Cardiac muscle cell (in vitro differentiated cells and primary cell): Measurements from ENCODE around the gene RAB30. TPM values are rescaled to one million over a fixed set of nuclear protein-coding genes. Genes with fewer than 3 reads are reported as not detected.

Source experiments
- DNase-seq, 2 donors: peaks; one replicate each; pipeline versions ENCODE4 v3.0.0 to v3.0.0-alpha.2; 2010 to 2017; ENCODE audit warnings: low read depth in 1 of 2, low spot score in 1 of 2
- H3K27ac ChIP-seq: fragments of 200-600 bp; sonication (generic); 2 replicates; pipeline ENCODE4 v1.5.1; 2016
- H3K27me3 ChIP-seq: fragments of 200-600 bp; sonication (generic); 2 replicates; pipeline ENCODE4 v1.6.0; 2016; ENCODE audit warnings: control low read depth
- H3K36me3 ChIP-seq: fragments of 200-600 bp; sonication (generic); 2 replicates; pipeline ENCODE4 v1.5.1; 2016; ENCODE audit warnings: control low read depth
- H3K4me1 ChIP-seq: fragments of 200-600 bp; sonication (generic); 2 replicates; pipeline ENCODE4 v1.8.1; 2017; ENCODE audit warnings: low read depth, mild to moderate bottlenecking, mixed run types
- H3K4me3 ChIP-seq: fragments of 200-600 bp; sonication (generic); 2 replicates; pipeline ENCODE4 v1.5.1; 2016; ENCODE audit warnings: mild to moderate bottlenecking
- H3K9me3 ChIP-seq: fragments of 200-600 bp; sonication (generic); 2 replicates; pipeline ENCODE4 v1.5.1; 2017; ENCODE audit warnings: low read depth, mild to moderate bottlenecking, control low read depth
- polyA plus RNA-seq: library from polyadenylated mRNA; unstranded; fragments of >200 nt; fragmentation: Nextera tagmentation; extraction: Ambion mirVana; gene quantifications from 2 replicates; pipeline ENCODE4 v1.2.1, GENCODE V29; 2016
- total RNA-seq: library from RNA; depleted of rRNA; stranded (reverse); fragments of >200 nt; gene quantifications from 2 replicates; pipeline ENCODE4 v1.2.3, GENCODE V29; 2016
- TF ChIP-seq, protein P1 (sequence below): IDR thresholded peaks from 2 replicates; pipeline ENCODE4 v1.5.1; 2012; ENCODE audit warnings: low read depth, mild to moderate bottlenecking, low read length

Gene RAB30, protein sequence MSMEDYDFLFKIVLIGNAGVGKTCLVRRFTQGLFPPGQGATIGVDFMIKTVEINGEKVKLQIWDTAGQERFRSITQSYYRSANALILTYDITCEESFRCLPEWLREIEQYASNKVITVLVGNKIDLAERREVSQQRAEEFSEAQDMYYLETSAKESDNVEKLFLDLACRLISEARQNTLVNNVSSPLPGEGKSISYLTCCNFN
- total RNA-seq (9.4 and 9.8 TPM in 2 replicates), polyA plus RNA-seq (4.3 and 6.9 TPM in 2 replicates)

DNA sequence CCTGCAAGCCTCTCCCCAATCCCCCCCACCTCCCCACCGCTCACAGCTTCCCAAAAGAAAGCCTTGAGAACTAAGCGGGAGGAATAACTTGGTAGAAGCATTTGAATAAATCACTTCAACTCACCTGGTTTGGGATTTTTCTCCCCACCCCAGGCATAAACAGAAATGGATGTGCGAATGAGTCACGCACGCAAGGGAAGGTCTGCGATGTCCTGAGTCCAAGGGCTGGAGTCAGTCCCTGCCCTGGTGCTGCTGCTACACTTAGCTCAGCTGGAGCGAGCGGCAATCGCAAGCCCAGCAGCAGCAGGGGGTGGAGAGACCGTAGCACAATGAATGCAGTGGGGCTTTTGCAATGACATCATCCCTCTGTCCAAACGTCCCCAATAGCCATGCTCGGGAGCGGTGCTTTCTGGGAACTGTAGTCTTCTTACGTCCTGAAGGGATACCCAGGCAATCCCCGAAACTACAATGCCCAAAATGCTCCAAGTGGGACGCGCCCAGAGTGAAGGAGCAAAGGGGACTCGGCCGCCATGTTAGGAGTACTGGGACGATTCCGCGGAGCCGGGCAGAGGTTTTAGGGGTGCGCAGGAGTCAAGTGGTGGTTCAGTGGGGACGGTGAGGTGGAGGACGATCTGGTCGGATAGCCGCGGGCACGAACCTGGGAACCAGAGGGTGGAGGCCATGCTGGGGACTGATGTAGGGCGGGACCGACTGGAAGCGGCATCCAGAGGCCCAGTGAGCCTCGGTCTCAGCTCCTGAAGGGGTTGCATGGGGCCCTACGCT is at the start of gene RAB30:
Gene RAB30 (minus strand): TSS at position 331 of the 783 bp plus-strand sequence. CDS start 74,581 bp downstream, outside the sequence.
- H3K9me3 ChIP-seq: no peaks in the 10 kb centered on the region
- H3K36me3 ChIP-seq: peaks cover 2% of the 10 kb centered on the region
- H3K4me1 ChIP-seq: peaks cover 19% of the 10 kb centered on the region
- DNase-seq: peak; percentile 99 to 100
- H3K4me3 ChIP-seq: peak within 1 kb of the TSS; percentile 83
- H3K27ac ChIP-seq: peak within 1 kb of the TSS; percentile 90
- no peaks in the 10 kb centered on the region for H3K27me3 ChIP-seq
- TF ChIP-seq, protein P1, sequence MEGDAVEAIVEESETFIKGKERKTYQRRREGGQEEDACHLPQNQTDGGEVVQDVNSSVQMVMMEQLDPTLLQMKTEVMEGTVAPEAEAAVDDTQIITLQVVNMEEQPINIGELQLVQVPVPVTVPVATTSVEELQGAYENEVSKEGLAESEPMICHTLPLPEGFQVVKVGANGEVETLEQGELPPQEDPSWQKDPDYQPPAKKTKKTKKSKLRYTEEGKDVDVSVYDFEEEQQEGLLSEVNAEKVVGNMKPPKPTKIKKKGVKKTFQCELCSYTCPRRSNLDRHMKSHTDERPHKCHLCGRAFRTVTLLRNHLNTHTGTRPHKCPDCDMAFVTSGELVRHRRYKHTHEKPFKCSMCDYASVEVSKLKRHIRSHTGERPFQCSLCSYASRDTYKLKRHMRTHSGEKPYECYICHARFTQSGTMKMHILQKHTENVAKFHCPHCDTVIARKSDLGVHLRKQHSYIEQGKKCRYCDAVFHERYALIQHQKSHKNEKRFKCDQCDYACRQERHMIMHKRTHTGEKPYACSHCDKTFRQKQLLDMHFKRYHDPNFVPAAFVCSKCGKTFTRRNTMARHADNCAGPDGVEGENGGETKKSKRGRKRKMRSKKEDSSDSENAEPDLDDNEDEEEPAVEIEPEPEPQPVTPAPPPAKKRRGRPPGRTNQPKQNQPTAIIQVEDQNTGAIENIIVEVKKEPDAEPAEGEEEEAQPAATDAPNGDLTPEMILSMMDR: no peak

DNA sequence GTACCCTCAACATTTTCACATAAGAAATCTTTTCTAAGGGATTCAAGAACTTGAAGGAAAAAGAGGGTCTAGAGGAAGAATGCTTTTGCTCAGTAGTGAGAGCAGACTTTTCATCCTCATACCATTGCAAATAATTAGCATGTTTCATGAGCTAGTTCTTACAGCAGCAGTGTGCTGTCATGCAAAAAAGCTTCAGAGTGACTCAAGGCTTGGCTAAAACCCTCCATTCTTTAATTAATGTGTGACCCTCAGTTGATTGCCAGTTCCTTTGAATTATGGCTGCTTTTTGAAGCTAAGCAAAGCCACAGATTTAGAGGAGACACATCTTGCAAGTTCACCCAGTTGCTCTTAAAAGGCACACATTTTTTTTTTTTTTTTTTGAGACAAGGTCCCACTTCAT is 48.6 kb upstream of the RAB30 start:
- DNase-seq: no peak
- Histone ChIP-seq H3K36me3 (no peaks in the 10 kb centered on the region), H3K27me3 (no peaks in the 10 kb centered on the region), H3K4me1 (peaks cover 6% of the 10 kb centered on the region), H3K27ac (no peak overlapping the region), H3K9me3 (no peaks in the 10 kb centered on the region), H3K4me3 (no peak overlapping the region)
- TF ChIP-seq, protein P1: no peak

DNA sequence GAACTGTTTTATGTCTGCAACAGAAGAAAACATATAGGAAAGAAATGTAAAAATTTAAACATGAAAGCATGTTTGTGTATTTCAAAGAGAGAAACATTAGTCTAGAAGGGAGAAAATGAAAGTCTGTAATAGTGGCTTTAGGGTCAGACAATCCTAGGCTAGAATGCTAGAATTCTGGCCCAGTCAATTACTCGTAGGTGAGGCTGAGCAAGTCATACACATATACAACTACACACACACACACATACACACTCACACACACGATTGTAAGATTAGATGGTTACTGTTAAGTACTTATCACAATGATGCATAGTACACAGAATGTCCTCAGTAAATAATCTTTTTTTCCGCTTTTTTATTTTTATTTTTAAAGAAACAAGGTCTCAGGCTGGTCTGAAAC is 47.5 kb upstream of the RAB30 start:
- DNase-seq: no peak
- Histone ChIP-seq H3K36me3 (no peaks in the 10 kb centered on the region), H3K27ac (no peak overlapping the region), H3K9me3 (no peaks in the 10 kb centered on the region), H3K27me3 (no peaks in the 10 kb centered on the region), H3K4me3 (no peak overlapping the region), H3K4me1 (peaks cover 9% of the 10 kb centered on the region)
- TF ChIP-seq, protein P1: no peak

DNA sequence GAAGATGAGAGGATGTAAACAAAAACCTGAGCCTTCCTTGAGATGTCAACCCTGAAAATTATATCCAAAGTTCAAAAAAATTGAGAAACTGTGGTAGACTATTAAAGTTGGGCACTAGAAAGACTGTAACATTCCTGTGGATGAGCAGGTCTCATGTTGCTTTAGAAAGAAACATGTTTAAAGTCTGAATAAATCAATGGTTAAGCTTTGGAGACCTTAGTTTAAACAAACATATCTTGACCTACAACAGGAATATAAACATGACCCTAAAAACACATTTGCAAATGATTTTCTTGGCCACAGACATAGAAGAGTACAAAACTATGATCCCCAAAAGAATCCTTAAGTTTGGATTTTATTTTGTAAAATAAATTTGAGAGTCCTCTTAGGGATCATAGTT is 47.1 kb upstream of the RAB30 start:
- Histone ChIP-seq H3K27ac (no peak overlapping the region), H3K9me3 (no peaks in the 10 kb centered on the region), H3K27me3 (no peaks in the 10 kb centered on the region), H3K36me3 (no peaks in the 10 kb centered on the region), H3K4me1 (peaks cover 9% of the 10 kb centered on the region), H3K4me3 (no peak overlapping the region)
- TF ChIP-seq, protein P1: no peak
- no peak for DNase-seq

DNA sequence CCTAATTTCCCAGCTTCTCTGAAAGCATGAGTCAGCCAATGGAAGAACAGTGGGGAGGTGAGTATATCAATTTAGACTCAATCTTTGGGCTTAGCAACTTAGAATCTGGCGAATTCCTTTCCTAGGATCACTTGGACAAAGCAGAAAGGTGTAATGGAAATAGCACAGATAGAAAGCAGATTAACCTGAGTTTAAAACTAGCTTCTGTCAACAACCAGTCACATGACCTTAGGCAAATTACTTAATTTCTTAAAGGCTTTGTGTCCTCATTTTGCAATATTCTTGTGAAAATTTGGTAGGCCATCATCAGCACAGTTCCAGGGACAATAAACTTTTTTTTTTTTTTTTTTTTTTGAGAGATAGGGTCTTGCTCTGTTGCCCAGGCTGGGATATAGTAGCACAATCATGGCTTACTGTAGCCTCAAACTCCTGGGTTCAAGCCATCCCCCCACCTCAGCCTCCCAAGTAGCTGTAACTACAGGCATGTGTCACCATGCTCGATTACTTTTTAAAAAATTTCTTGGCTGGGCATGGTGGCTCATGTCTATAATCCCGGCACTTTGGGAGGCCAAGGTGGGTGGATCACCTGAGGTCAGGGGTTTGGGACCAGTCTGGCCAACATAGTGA is 44.4 kb upstream of the RAB30 start:
- Histone ChIP-seq H3K27me3 (no peaks in the 10 kb centered on the region), H3K27ac (peak overlapping the region; percentile 65)

More for the DNA sequence above, 44.4 kb upstream of the RAB30 start:
- TF ChIP-seq, protein P1: no peak
- H3K36me3 ChIP-seq: no peaks in the 10 kb centered on the region
- H3K9me3 ChIP-seq: no peaks in the 10 kb centered on the region
- no peak for DNase-seq
- no peak overlapping the region for H3K4me3 ChIP-seq
- peaks cover 9% of the 10 kb centered on the region for H3K4me1 ChIP-seq
